GM23248 (cell line): ENCODE measurements around the gene NYAP1. TPM values are rescaled to one million over a fixed set of nuclear protein-coding genes. Genes with fewer than 3 reads are reported as not detected.

ENCODE experiments used
- DNase-seq: peaks from one replicate; pipeline ENCODE4 v3.0.0-alpha.2; 2015
- H2AFZ ChIP-seq: fragments of 200-600 bp; sonication (generic); 2 replicates; pipeline ENCODE4 v1.6.1; 2016; ENCODE audit warnings: antibody characterized with exemption
- H3F3A ChIP-seq: fragments of 200-600 bp; sonication (generic); 2 replicates; pipeline ENCODE4 v1.6.1; 2016; ENCODE audit warnings: mild to moderate bottlenecking, antibody characterized with exemption, mixed run types; ENCODE audit not compliant: insufficient read depth
- H3K27ac ChIP-seq: fragments of 200-600 bp; sonication (generic); 2 replicates; pipeline ENCODE4 v1.5.1; 2016; ENCODE audit warnings: mild to moderate bottlenecking
- H3K27me3 ChIP-seq: fragments of 200-600 bp; sonication (generic); replicated peaks from 2 replicates; pipeline ENCODE4 v1.6.1; 2016; ENCODE audit warnings: mild to moderate bottlenecking; ENCODE audit not compliant: insufficient read depth
- H3K36me3 ChIP-seq: fragments of 200-600 bp; sonication (generic); 2 replicates; pipeline ENCODE4 v1.6.1; 2016; ENCODE audit warnings: low read depth, mild to moderate bottlenecking
- H3K4me1 ChIP-seq: fragments of 200-600 bp; sonication (generic); 2 replicates; pipeline ENCODE4 v1.6.1; 2016; ENCODE audit warnings: mild to moderate bottlenecking; ENCODE audit not compliant: insufficient read depth
- H3K4me2 ChIP-seq: fragments of 200-600 bp; sonication (generic); one replicate; pipeline ENCODE4 v1.6.1; 2016; ENCODE audit warnings: mild to moderate bottlenecking; ENCODE audit not compliant: unreplicated experiment
- H3K4me3 ChIP-seq: fragments of 200-600 bp; sonication (generic); 2 replicates; pipeline ENCODE4 v1.5.1; 2016; ENCODE audit warnings: mild to moderate bottlenecking
- H3K79me2 ChIP-seq: fragments of 200-600 bp; sonication (generic); 2 replicates; pipeline ENCODE4 v1.6.1; 2016; ENCODE audit warnings: mild to moderate bottlenecking; ENCODE audit not compliant: insufficient read depth
- H3K9ac ChIP-seq: fragments of 200-600 bp; sonication (generic); 2 replicates; pipeline ENCODE4 v1.6.1; 2016; ENCODE audit warnings: mild to moderate bottlenecking
- H3K9me2 ChIP-seq: fragments of 200-600 bp; sonication (generic); 2 replicates; pipeline ENCODE4 v1.6.1; 2016; ENCODE audit warnings: mixed run types, mild to moderate bottlenecking, moderate library complexity; ENCODE audit not compliant: insufficient read depth
- H3K9me3 ChIP-seq: fragments of 200-600 bp; sonication (generic); one replicate; pipeline ENCODE4 v1.6.1; 2017; ENCODE audit warnings: low read depth
- H4K20me1 ChIP-seq: fragments of 200-600 bp; sonication (generic); 2 replicates; pipeline ENCODE4 v1.6.0; 2016; ENCODE audit not compliant: insufficient read depth
- EZH2 ChIP-seq: fragments of 200-600 bp; sonication (generic); IDR thresholded peaks from 2 replicates; pipeline ENCODE4 v1.6.1; 2018; ENCODE audit warnings: antibody characterized with exemption, mild to moderate bottlenecking; ENCODE audit not compliant: insufficient read depth, poor library complexity, severe bottlenecking
- EZH2phosphoT487 ChIP-seq: fragments of 200-600 bp; sonication (generic); IDR thresholded peaks from 2 replicates; pipeline ENCODE4 v1.6.1; 2018; ENCODE audit warnings: antibody characterized with exemption, moderate library complexity, mild to moderate bottlenecking, low read depth; ENCODE audit not compliant: insufficient read depth
- WGBS, 2 experiments: methylation state at CpG; one replicate each; pipeline ENCODE4 v1.1.6; 2015 to 2017; ENCODE audit warnings: low lambda C conversion rate in 2 of 2, low coverage in 1 of 2; ENCODE audit errors: missing lambda C conversion rate in 2 of 2; 5-methylcytosine and 5-hydroxymethylcytosine counted together
- in situ Hi-C: fragments of 300-500 bp; cut with MboI; formaldehyde crosslinking; loops from 2 replicates; pipeline ENCODE4 v1.15.0; 2020
- polyA plus RNA-seq: library from polyadenylated mRNA; unstranded; fragments of >200 nt; fragmentation: Nextera tagmentation; extraction: Ambion mirVana; gene quantifications from 2 replicates; pipeline ENCODE4 v1.2.1, GENCODE V29; 2016
- total RNA-seq: library from RNA; depleted of rRNA; stranded (reverse); fragments of >200 nt; shearing (Covaris generic); gene quantifications from 2 replicates; pipeline ENCODE4 v1.2.3, GENCODE V29; 2014

Gene NYAP1
- total and polyA plus RNA-seq, 2 experiments from 2014 or later = not detected

DNA sequence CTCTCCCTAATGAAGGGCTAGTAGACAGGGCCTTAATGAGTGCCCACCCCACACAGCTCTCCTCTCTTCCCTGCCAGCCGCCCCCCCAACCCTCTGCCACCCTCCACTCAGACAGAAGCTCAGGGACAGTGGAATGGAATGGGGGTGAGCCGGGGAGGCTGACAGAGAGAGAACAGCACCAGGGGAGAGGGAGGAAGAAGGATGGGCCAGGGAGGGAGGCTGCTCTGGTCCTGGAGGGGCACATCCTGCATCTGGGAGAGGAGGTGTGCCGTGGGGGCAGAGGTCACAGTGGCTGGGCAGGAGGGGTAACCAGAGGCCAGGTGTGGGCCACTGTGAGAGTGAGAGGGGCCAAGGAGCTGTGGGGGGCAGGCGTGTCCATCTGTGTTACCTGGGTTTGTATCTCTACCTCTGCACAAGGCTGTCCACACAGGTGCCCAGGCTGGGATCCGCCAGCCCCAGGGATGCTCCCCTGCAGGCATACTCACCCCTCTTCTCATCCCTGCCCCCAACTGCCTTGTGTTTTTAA, 2.4 kb downstream of the NYAP1 start:
- Histone ChIP-seq H3K9me2 (no peaks in the 10 kb centered on the region), H3K36me3 (no peaks in the 10 kb centered on the region), H3K27me3 (no peaks in the 10 kb centered on the region), H2AFZ (no peak overlapping the region), H3K4me2 (no peak overlapping the region), H3K9ac (no peak overlapping the region), H3K9me3 (no peaks in the 10 kb centered on the region), H3K4me1 (no peaks in the 10 kb centered on the region), H3F3A (0 out of 2 replicates have a peak, but pooled peaks cover 4% of the 10 kb centered on the region), H3K4me3 (no peak overlapping the region), H3K27ac (no peak overlapping the region), H4K20me1 (no peaks in the 10 kb centered on the region), H3K79me2 (no peaks in the 10 kb centered on the region)
- in situ Hi-C loops = no loop called here
- no peak for DNase-seq
- no peak for TF ChIP-seq EZH2
- no peak for TF ChIP-seq EZH2phosphoT487
- 93 to 97% methylated on average over 5 of the region's 5 CpGs for WGBS, 2 experiments

GRCh38 chr7:100486753-100487446, 3.2 kb downstream of the NYAP1 start:
- peak; percentile 30 for DNase-seq
- Histone ChIP-seq H3K36me3 (no peaks in the 10 kb centered on the region), H3K79me2 (no peaks in the 10 kb centered on the region), H3K9me2 (no peaks in the 10 kb centered on the region), H3K9me3 (no peaks in the 10 kb centered on the region), H3K27ac (no peak overlapping the region), H3K4me3 (no peak overlapping the region), H3F3A (0 out of 2 replicates have a peak, but pooled peaks cover 4% of the 10 kb centered on the region), H3K4me2 (no peak overlapping the region), H4K20me1 (no peaks in the 10 kb centered on the region), H3K27me3 (no peaks in the 10 kb centered on the region), H2AFZ (no peak overlapping the region), H3K4me1 (no peaks in the 10 kb centered on the region), H3K9ac (no peak overlapping the region)
- in situ Hi-C loops = no loop called here
- TF ChIP-seq EZH2phosphoT487 (no peak), EZH2 (no peak)
- 86 to 87% methylated on average over 9 to 28 of the region's 30 CpGs for WGBS, 2 experiments

DNA sequence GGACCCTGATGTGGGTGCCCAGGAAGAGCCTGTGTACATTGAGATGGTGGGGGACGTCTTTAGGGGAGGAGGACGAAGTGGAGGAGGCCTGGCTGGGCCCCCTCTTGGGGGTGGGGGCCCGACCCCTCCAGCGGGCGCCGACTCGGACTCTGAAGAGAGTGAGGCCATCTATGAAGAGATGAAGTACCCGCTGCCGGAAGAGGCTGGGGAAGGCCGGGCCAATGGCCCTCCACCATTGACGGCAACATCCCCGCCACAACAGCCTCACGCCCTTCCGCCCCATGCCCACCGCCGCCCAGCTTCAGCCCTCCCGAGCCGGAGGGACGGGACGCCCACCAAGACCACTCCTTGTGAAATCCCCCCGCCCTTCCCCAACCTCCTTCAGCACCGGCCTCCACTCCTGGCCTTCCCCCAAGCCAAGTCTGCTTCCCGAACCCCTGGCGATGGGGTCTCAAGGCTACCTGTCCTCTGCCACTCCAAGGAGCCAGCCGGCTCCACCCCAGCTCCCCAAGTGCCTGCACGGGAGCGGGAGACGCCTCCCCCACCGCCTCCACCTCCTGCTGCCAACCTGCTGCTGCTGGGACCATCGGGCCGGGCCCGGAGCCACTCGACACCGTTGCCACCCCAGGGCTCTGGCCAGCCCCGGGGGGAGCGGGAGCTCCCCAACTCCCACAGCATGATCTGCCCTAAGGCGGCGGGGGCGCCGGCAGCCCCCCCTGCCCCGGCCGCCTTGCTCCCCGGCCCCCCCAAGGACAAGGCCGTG, 4.8 kb downstream of the NYAP1 start:
- H3K9ac ChIP-seq = no peak overlapping the region
- no peaks in the 10 kb centered on the region for H3K27me3 ChIP-seq
- 0 out of 2 replicates have a peak, but pooled peaks cover 4% of the 10 kb centered on the region for H3F3A ChIP-seq
- no peak overlapping the region for H3K27ac ChIP-seq
- no peak for DNase-seq
- WGBS, 2 experiments = 89% methylated on average over 16 to 44 of the region's 44 CpGs
- in situ Hi-C loops = no loop called here
- H3K79me2 ChIP-seq = no peaks in the 10 kb centered on the region
- H3K9me3 ChIP-seq = no peaks in the 10 kb centered on the region
- TF ChIP-seq EZH2phosphoT487 = no peak
- no peak for TF ChIP-seq EZH2
- H3K9me2 ChIP-seq = no peaks in the 10 kb centered on the region
- no peaks in the 10 kb centered on the region for H3K4me1 ChIP-seq
- H3K36me3 ChIP-seq = no peaks in the 10 kb centered on the region
- H3K4me2 ChIP-seq = no peak overlapping the region
- no peaks in the 10 kb centered on the region for H4K20me1 ChIP-seq
- H3K4me3 ChIP-seq = no peak overlapping the region
- no peak overlapping the region for H2AFZ ChIP-seq

GRCh38 chr7:100489121-100489520, 5.4 kb downstream of the NYAP1 start:
- Histone ChIP-seq H3K27ac (no peak overlapping the region), H3K79me2 (no peaks in the 10 kb centered on the region), H3K9me2 (no peaks in the 10 kb centered on the region), H3K9ac (no peak overlapping the region), H3K4me3 (no peak overlapping the region), H3K36me3 (no peaks in the 10 kb centered on the region), H3F3A (0 out of 2 replicates have a peak, but pooled peaks cover 4% of the 10 kb centered on the region), H3K4me2 (no peak overlapping the region), H3K4me1 (no peaks in the 10 kb centered on the region), H3K27me3 (no peaks in the 10 kb centered on the region), H2AFZ (no peak overlapping the region), H3K9me3 (no peaks in the 10 kb centered on the region), H4K20me1 (no peaks in the 10 kb centered on the region)
- in situ Hi-C loops = no loop called here
- DNase-seq = no peak
- WGBS, 2 experiments = 58 to 69% methylated on average over 10 of the region's 10 CpGs
- TF ChIP-seq EZH2 (no peak), EZH2phosphoT487 (no peak)
